DMS 273 treated with DMSO at 0.1 percent for 48 hours (cell line): ENCODE measurements around the gene SLC5A10.
A peak's percentile ranks its signal among the peaks of the same experiment; 100 is the strongest.

ENCODE experiments used
- DNase-seq: peaks from one replicate; lab custom pipeline; 2025; lab: John Stamatoyannopoulos, UW

Gene SLC5A10

GRCh38 chr17:18964550-18964949, 12.6 kb downstream of the SLC5A10 start:
- no peak for DNase-seq

DNA sequence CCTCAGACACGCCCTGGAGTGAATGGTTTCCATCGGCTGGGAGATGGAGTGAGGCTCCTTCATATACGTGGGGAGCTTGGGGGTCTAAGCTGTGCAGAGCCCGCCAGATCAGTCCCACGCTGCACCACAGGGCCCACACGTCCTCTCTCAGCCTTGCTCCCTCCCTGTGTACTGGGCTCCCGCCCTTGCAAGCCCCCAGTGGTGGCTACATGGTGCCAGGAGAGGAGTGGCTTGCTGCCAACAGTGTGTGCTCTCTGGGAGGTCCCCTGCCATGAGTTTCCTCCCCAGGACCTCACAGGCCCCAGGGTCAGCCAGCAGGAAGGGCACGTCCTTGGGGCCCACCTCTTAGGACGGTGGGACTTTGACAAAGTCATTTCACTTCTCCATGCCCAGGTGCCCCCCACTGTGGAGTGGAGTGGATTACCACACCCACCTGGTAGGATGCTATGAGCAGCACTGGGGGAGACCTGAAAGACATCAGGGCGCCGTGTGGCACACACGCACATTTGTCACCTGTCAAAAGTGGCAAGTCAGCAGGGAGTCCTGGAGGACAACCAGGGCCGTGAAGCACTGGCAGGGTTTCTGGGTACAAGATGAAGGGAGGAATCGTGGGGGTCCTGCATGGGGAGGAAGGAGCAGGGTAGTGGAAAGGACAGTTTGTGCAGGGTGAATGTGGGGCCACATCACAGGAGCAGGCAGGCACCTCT, 13.7 kb downstream of the SLC5A10 start:
- DNase-seq, result no peak

DNA sequence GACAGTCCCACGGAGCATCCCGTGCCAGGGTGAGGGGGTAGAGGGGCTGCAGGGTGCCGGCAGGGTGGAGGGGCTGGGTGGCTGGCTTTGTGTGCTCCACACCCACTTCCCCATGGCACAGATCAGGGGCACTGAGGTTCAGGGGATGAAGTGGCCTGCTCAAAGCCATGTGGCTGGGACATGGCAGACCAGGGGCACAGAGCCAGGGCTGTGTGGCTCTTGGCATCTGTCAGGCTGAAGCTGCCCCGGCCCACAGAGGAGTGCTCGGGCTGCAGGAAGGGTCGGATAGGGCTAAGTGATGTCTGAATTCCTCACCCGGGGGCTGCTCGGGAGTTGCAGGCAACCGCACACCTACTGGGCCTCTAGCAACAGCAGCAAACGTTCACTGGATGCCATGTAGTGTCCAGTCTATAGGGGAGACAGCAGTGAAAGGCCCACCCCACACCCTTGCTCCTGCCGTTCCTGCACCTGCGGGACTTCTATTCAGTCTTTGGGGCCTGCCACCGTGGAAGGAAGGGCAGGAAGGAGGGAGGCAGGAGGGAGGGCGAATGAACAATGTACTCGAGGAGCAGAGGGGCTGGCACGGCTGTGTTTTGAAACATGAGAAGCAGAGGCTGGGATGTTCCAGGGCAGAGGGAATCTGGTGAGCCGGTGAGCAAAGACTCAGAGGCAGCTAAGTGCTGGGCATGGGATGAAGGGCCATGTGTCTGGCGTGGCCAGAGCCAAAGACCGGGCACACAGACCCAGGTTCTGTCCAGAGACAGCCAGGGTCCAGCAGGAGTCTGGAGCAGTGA, 15.1 kb downstream of the SLC5A10 start:
- DNase-seq, result peak; percentile 80

- no peak for DNase-seq
Observed at GRCh38 chr17:18967916-18968315, 16.0 kb downstream of the SLC5A10 start.

- DNase-seq, result no peak
Observed at GRCh38 chr17:18968345-18968744, 16.4 kb downstream of the SLC5A10 start.

- no peak for DNase-seq
Observed at GRCh38 chr17:18968945-18969887, 17.3 kb downstream of the SLC5A10 start.

- DNase-seq, result no peak
Observed at GRCh38 chr17:18970582-18971480, 18.9 kb downstream of the SLC5A10 start.

- no peak for DNase-seq
Observed at GRCh38 chr17:18971801-18972200, 19.8 kb downstream of the SLC5A10 start.

DNA sequence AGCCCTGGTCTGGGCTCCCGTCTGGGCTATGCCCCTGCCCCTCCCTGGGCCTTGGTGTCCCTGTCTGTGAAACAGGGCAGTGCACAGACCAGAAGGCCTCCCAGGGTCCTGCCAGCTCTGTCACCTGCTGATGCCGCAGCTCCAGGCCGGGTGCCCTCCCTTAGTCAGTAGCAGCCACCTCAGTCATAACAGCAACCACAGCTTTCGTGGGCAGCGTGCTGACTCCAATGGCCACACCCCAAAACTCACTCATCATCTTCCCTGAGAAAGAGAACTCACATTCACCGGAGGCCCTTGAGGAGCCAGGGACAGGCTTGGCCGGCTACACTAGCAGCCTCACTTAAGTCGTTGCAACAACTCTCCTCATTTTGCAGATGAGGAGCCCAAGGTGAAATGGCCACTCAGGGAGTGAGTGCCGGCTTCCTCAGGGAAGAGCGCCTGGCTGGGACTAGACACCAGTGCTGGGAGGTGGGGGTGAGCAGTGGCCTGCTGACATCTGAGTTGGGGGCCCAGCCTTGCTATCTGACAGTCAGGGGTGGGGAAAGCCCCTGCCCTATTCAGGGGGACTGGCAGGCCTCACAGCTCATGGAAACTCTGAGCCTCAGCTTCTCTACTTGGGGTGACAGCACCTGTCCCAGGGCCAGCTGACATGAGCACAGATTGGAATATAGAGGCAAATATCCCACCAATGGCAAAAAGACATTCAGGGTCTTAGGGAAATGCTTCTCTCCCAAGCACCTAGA, 22.6 kb downstream of the SLC5A10 start:
- DNase-seq, result no peak

- DNase-seq, result no peak
Observed at GRCh38 chr17:18975597-18975996, 23.6 kb downstream of the SLC5A10 start.

DNA sequence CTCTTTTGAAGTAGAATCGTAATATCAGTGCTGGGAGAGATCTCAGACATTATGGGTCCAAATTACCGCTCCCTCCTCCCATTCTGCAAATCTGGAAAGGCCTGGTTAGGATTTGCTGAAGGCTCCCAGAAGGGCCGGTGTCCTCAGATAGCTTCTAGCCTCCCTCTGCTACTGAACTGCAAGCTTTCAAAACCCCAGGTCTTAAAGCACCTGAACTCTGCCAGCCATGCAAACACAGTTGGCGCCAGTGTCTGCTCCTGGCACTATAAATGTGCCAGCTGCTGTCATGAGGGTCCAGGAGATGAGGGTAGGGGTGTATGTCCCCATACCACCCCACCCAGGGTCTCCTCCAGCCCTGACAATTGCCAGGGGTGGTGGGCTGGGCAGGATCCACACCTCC, 24.2 kb downstream of the SLC5A10 start:
- DNase-seq, result no peak

GRCh38 chr17:18977021-18977420, 25.1 kb downstream of the SLC5A10 start:
- DNase-seq, result no peak

GRCh38 chr17:18977646-18978045, 25.7 kb downstream of the SLC5A10 start:
- no peak for DNase-seq

DNA sequence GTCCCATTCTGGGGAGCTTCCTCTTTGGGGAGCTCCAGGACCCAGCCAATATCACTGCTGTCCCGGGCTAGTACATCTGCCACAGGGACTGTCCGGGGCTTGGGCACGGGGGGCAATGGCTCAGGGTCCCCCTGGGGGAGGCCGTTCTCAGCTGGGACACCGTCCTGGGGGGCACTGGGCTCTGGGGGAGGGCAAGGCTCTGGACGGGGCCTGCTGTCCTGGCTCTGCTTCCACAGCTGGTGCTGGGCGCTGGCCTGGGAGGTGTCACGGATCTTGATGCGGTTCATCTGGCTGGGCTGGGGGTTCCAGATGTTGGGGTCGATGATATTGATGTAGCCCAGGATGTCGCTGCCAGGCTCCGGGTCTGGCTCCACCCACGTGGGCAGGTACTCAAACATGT, 26.1 kb downstream of the SLC5A10 start:
- no peak for DNase-seq

DNA sequence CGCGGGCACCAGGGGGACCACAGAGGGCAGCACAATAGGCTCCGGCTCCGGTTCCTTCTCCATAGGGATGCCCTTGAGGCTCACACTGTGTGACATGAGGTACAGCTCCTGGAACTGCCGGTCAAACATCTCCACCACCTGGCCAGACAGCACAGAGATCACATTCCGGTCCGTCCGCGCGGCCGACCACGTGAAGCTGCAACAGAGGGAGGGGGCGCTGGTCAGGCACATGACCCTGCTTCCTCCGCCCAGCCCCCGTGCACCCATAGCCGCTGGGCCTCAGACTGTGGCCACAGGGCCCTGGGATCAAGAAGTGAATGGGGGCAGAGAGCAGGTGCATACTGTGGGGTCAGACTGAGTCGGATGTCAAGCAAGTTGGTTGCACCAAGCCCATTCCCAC, 26.7 kb downstream of the SLC5A10 start:
- DNase-seq, result no peak

- no peak for DNase-seq
Observed at GRCh38 chr17:18980682-18981334, 28.8 kb downstream of the SLC5A10 start.

DNA sequence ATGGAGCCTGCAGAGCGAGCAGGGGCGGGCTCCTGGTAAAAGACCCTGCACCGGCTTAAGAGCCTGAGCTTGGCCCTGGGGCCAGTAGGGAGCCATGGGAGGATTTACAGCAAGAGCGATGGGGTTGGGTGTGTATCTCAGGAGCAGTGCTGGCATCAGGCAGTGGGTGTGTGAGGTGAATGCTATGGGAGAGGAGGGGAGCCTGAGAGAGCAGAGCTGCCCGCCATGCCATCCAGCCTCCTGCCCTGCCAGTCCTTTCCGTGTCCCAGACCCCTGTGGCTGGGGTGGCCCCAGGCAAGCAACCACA, 29.3 kb downstream of the SLC5A10 start:
- no peak for DNase-seq

- DNase-seq, result peak; percentile 56
Observed at GRCh38 chr17:18981642-18982424, 29.9 kb downstream of the SLC5A10 start.

DNA sequence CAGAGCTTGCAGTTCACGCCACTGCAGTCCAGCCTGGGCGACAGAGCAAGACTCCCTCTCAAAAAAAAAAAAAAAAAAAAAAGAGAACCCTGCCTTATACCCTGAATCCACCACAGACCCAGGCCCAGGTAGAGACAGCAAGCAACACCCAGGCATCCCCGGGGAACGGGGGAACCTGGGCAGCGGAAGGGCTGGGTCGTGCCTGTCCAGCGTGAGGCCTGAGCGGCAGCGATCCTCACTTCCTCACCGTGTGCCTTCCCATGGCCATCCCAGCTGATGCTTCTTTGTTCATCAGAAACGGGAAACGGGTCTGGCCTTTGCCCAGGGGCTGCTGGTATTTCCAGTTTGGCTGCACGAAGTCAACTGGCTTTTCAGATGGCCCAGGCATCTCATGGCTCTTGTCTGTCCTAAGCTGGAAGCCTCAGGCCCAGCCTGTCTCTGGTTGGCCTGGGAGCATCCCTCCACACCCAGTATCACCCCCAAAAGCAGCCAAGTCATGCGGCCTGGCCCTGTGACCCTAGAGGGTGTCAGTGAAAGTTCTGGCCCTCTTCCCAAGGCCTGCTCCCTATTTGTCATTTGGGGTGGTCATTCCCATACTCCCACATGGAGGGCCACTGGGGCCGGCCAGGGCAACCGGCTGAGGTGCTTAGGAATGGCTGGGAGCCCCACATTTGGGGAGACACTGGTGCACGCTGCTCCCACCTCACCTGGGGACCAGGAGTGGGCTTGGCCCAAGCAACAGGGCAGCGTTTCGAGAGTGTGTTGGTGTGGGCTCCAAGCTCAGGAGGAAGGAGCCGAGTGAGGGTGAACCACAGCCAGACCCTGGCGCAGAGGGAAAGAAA, 32.5 kb downstream of the SLC5A10 start:
- no peak for DNase-seq
